ENCODE results near the gene DEPP1. TPM values are rescaled to one million over a fixed set of nuclear protein-coding genes. Genes with fewer than 3 reads are reported as not detected.

Gene DEPP1
- total RNA-seq, 6 experiments from 2014 or later: 5.3 to 94.6 (median 71.5) TPM

DNA sequence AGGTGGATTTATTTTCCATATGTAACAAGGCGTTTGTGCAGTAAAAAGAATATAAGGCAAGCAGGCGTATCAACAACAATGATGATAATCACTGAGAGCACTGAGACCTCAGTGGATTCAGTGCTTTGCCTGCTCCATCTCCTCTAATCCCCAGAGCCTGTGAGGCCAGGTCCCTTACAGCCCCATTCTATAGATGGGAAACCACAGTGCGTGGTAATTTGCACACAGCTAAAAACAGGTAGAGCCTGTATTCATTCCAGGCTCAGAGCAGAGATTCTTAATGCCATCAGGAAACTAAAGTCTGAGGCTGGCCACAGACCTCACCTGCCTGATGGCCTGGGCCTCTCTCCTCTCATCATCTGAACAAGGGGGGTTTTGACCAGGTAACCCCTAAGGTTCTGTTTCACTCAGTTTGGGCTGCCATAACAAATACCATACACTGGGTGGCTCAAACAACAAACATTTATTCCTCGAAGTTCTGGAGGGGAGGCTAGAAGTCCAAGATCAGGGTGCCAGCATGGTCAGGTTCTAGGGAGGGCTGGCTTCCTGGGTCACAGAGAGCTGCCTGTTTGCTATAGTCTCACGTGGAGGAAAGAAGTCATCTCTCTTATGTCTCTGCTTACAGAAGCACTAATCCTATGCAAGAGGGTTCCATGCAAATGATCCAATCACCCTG, 29.3 kb downstream of the DEPP1 start:
- no peak for ATAC-seq
- H3K27ac ChIP-seq: no peak overlapping the region

DNA sequence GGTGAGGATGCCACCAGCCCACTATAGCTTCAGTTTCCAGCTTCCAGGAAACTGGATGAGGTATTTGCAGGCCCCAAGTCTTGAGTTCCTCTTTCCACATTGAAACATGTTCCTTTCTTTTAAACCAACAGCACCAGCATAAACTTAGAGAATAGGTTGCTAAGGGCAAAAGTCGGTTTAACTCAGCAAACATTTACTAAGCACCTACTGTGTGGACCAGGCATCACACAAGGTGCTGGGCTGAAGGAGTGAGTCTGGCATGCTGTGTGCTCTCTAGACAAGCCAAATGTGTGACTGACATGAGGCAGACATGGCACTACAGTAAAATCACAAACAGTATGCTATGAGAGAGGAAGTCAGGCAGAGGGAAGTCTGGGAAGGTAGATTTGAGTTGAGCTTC, 30.0 kb downstream of the DEPP1 start:
- ATAC-seq (no peak), DNase-seq (no peak)
- H3K36me3 ChIP-seq: no peaks in the 10 kb centered on the region
- no peak overlapping the region for H3K27ac ChIP-seq
- no CpG with 5 or more reads among the region's 1 CpG for WGBS (ENCODE audit: insufficient coverage, low coverage, low lambda C conversion rate, missing lambda C conversion rate)
- no peak for TF ChIP-seq POLR2A (IDR thresholded peaks at IDR 0.05)
- TF ChIP-seq, protein P1, sequence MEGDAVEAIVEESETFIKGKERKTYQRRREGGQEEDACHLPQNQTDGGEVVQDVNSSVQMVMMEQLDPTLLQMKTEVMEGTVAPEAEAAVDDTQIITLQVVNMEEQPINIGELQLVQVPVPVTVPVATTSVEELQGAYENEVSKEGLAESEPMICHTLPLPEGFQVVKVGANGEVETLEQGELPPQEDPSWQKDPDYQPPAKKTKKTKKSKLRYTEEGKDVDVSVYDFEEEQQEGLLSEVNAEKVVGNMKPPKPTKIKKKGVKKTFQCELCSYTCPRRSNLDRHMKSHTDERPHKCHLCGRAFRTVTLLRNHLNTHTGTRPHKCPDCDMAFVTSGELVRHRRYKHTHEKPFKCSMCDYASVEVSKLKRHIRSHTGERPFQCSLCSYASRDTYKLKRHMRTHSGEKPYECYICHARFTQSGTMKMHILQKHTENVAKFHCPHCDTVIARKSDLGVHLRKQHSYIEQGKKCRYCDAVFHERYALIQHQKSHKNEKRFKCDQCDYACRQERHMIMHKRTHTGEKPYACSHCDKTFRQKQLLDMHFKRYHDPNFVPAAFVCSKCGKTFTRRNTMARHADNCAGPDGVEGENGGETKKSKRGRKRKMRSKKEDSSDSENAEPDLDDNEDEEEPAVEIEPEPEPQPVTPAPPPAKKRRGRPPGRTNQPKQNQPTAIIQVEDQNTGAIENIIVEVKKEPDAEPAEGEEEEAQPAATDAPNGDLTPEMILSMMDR (IDR thresholded peaks at IDR 0.05): no peak
- peaks cover 0 to 5% (median 0%) of the 10 kb centered on the region in 4 donors for H3K9me3 ChIP-seq
- no peak overlapping the region for H3K4me3 ChIP-seq
- H3K4me1 ChIP-seq: peaks cover 0 to 14% (median 0%) of the 10 kb centered on the region in 4 donors
- intact Hi-C loops (cut with DNase I): no loop called here
- H3K27me3 ChIP-seq: no peaks in the 10 kb centered on the region

More for the DNA sequence above, 29.3 kb downstream of the DEPP1 start:
- H3K4me3 ChIP-seq: no peak overlapping the region
- peaks cover 0 to 14% (median 0%) of the 10 kb centered on the region in 4 donors for H3K4me1 ChIP-seq
- no peak for TF ChIP-seq POLR2A (IDR thresholded peaks at IDR 0.05)
- TF ChIP-seq, protein P1 (IDR thresholded peaks at IDR 0.05): no peak
- 58% methylated on average over 4 of the region's 5 CpGs for WGBS (ENCODE audit: insufficient coverage, low coverage, low lambda C conversion rate, missing lambda C conversion rate)
- H3K36me3 ChIP-seq: peaks cover 0 to 4% (median 0%) of the 10 kb centered on the region in 4 donors
- H3K9me3 ChIP-seq: peaks cover 0 to 3% (median 0%) of the 10 kb centered on the region in 4 donors
- intact Hi-C loops (cut with DNase I): no loop called here
- no peaks in the 10 kb centered on the region for H3K27me3 ChIP-seq
- DNase-seq: no peak

DNA sequence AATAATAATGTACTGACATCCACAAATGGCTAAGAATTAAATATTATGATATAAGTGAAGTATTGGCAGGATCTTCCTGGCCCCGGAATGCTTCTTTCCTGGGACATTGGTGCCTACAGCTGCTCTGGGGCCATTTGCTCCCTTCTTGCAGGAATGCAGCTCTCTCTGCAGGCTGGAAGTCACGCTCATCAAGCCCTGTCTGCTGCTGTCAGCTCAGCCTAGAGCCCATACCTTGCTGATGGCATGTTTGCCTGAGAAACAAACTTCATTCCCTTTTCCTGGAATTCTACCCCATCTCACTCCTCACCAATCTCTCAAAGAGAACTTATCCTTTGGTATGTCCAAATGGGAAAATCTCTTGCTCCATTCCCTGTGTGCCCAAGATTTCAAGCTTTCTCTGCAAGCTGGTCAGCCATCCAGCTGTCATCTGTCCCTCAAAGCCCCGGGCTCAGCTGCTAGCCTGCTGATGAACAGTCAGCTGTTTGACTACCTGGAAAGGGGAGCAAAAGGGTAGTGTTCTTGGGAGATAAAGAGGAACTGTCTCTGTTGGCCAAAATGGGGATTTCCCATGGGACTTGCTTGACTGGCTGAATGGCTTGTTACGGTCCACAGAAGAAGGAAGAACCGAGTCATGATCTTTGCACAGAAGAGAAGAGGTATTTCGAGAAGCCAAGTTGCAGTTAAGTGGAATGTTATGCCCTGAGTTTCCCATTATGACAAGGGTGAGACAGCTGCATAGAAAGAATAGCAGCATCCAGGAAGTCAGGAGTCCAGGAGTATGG, 31.0 kb downstream of the DEPP1 start:
- WGBS (ENCODE audit: insufficient coverage, low coverage, low lambda C conversion rate, missing lambda C conversion rate): 50% methylated on average over 5 of the region's 6 CpGs
- peak in 3 of 4 donors; percentile 24 to 61 (median 59) for ATAC-seq
- peaks cover 0 to 5% (median 0%) of the 10 kb centered on the region in 4 donors for H3K9me3 ChIP-seq
- no peak for DNase-seq
- H3K27me3 ChIP-seq: no peaks in the 10 kb centered on the region
- no peak overlapping the region for H3K4me3 ChIP-seq
- no peak for TF ChIP-seq POLR2A (IDR thresholded peaks at IDR 0.05)
- TF ChIP-seq, protein P1 (IDR thresholded peaks at IDR 0.05): no peak
- intact Hi-C loops (cut with DNase I): no loop called here
- no peaks in the 10 kb centered on the region for H3K36me3 ChIP-seq
- H3K4me1 ChIP-seq: peaks cover 0 to 14% (median 0%) of the 10 kb centered on the region in 4 donors
- H3K27ac ChIP-seq: no peak overlapping the region

DNA sequence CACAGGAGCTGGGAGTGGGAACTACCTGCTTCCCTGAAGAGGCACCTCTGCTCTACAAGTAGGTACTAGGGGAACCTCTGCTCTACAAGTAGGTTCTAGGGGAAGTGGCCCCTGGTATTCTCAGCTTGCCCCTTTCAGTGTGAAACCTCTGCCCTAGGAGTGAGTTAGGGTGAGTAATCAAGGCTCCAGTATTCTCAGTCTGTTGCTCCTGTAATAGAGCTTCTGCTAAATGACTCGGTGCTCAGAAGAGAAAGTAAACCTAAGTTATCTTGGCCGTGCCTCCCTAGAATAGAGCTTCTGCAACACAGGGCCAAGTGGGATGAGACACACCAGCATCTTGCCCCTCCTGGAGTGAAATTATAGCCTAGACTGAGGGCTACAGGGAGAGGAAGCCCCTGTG, 32.4 kb downstream of the DEPP1 start:
- Histone ChIP-seq H3K9me3 (peaks cover 0 to 5% (median 0%) of the 10 kb centered on the region in 4 donors), H3K4me1 (peaks cover 0 to 14% (median 0%) of the 10 kb centered on the region in 4 donors), H3K27me3 (no peaks in the 10 kb centered on the region), H3K27ac (peak overlapping the region in 1 of 3 donors; percentile 20), H3K4me3 (no peak overlapping the region), H3K36me3 (no peaks in the 10 kb centered on the region)
- ATAC-seq (peak; percentile 39 to 61 (median 58)), DNase-seq (no peak)
- no peak for TF ChIP-seq POLR2A (IDR thresholded peaks at IDR 0.05)
- TF ChIP-seq, protein P1 (IDR thresholded peaks at IDR 0.05): no peak
- intact Hi-C loops (cut with DNase I): no loop called here
- 20% methylated on average over 1 of the region's 2 CpGs for WGBS (ENCODE audit: insufficient coverage, low coverage, low lambda C conversion rate, missing lambda C conversion rate)
